Measurements from ENCODE around the gene CDH20. TPM values are rescaled to one million over a fixed set of nuclear protein-coding genes. Genes with fewer than 3 reads are reported as not detected.

Gene CDH20
- total and polyA plus RNA-seq, 2 donors from 2014 or later: 0.16 to 0.30 TPM

DNA sequence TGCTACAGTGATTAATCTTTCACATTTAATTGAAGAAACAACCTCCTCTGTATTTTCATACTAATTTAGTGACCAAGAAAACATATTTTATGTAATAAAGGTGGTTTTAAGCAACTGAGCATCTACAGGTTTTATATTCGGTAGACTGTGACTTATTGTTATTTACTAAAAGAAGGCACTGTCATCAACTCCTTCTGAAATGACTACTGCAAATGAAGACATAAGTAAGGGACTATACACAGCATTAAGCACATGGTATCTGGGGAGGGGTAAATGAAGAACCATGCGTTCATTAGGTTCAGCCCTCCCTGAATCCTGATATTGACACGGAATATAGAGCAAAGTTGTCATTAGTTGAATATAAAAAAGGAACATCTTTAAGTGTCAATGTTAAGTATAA, 4.3 kb downstream of the CDH20 start:
- H3K27me3 ChIP-seq (ENCODE audit: control insufficient read depth, insufficient read depth, low read length): no peaks in the 10 kb centered on the region
- no peak overlapping the region for H3K27ac ChIP-seq (ENCODE audit: low read depth in 2 of 2, low read length in 2 of 2)
- no peak for FAIRE-seq
- intact Hi-C loops (cut with DNase I): no loop called here
- DNase-seq: no peak
- H3K36me3 ChIP-seq (ENCODE audit: control insufficient read depth in 2 of 3, insufficient read depth in 3 of 3, low read length in 3 of 3): no peaks in the 10 kb centered on the region
- TF ChIP-seq, protein P1, sequence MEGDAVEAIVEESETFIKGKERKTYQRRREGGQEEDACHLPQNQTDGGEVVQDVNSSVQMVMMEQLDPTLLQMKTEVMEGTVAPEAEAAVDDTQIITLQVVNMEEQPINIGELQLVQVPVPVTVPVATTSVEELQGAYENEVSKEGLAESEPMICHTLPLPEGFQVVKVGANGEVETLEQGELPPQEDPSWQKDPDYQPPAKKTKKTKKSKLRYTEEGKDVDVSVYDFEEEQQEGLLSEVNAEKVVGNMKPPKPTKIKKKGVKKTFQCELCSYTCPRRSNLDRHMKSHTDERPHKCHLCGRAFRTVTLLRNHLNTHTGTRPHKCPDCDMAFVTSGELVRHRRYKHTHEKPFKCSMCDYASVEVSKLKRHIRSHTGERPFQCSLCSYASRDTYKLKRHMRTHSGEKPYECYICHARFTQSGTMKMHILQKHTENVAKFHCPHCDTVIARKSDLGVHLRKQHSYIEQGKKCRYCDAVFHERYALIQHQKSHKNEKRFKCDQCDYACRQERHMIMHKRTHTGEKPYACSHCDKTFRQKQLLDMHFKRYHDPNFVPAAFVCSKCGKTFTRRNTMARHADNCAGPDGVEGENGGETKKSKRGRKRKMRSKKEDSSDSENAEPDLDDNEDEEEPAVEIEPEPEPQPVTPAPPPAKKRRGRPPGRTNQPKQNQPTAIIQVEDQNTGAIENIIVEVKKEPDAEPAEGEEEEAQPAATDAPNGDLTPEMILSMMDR (IDR thresholded peaks at IDR 0.05; ENCODE audit: borderline replicate concordance, extremely low read depth, insufficient read depth): no peak
- H3K4me3 ChIP-seq (ENCODE audit: low read length in 3 of 3): no peak overlapping the region
- no peak overlapping the region for H3K9ac ChIP-seq (ENCODE audit: low read length in 3 of 3)
- H3K4me1 ChIP-seq (ENCODE audit: control insufficient read depth in 2 of 3, insufficient read depth in 2 of 3, low read depth in 1 of 3, low read length in 3 of 3): no peaks in the 10 kb centered on the region
- no peaks in the 10 kb centered on the region for H3K9me3 ChIP-seq (ENCODE audit: control insufficient read depth in 2 of 3, insufficient read depth in 1 of 3, low read length in 3 of 3)

DNA sequence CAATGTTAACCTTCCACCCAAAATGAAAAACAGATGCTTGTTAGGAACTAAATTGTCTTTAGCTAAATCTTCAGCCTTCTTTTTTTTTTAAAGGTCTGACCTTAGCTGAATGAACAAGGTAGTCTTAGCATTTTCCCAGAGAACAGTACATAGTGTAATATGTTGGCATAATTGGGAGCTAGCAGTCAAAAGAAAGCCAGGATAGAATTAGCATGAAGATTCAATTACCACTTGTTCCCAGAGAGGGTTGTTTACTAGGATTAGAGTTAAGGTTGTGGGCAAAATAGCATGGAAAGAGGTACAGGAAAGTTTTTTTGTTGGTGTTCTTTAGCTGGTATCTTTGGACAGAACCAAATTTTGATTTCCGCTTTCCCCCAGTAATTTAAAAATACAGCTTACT, 6.9 kb downstream of the CDH20 start:
- H3K27ac ChIP-seq (ENCODE audit: low read depth in 2 of 2, low read length in 2 of 2): no peak overlapping the region
- FAIRE-seq (no peak), DNase-seq (no peak)
- intact Hi-C loops (cut with DNase I): no loop called here
- no peaks in the 10 kb centered on the region for H3K27me3 ChIP-seq (ENCODE audit: control insufficient read depth, insufficient read depth, low read length)
- H3K9me3 ChIP-seq (ENCODE audit: control insufficient read depth in 2 of 3, insufficient read depth in 1 of 3, low read length in 3 of 3): no peaks in the 10 kb centered on the region
- H3K4me1 ChIP-seq (ENCODE audit: control insufficient read depth in 2 of 3, insufficient read depth in 2 of 3, low read depth in 1 of 3, low read length in 3 of 3): no peaks in the 10 kb centered on the region
- H3K9ac ChIP-seq (ENCODE audit: low read length in 3 of 3): no peak overlapping the region
- H3K36me3 ChIP-seq (ENCODE audit: control insufficient read depth in 2 of 3, insufficient read depth in 3 of 3, low read length in 3 of 3): no peaks in the 10 kb centered on the region
- no peak overlapping the region for H3K4me3 ChIP-seq (ENCODE audit: low read length in 3 of 3)
- TF ChIP-seq, protein P1 (IDR thresholded peaks at IDR 0.05; ENCODE audit: borderline replicate concordance, extremely low read depth, insufficient read depth): no peak

DNA sequence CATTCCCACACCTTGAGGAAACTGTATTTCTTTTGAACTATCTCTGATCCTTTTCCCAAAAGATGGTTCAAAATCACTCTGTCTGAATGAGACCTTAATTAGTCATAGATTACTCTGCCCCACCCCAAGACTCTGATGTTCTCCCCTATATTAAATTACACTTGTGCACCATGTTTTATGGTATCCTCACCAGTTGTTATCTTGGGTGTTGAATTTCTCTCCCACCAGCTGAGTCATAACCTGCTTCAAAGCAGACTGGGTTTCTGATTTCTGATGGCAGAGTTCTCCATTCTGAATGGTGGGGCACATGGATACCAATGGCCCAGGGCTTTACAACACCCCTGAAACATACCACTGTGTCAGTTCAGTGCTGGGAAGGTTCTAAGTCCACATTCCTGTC, 15.0 kb downstream of the CDH20 start:
- no peak overlapping the region for H3K9ac ChIP-seq (ENCODE audit: low read length in 3 of 3)
- intact Hi-C loops (cut with DNase I): no loop called here
- no peaks in the 10 kb centered on the region for H3K4me1 ChIP-seq (ENCODE audit: control insufficient read depth in 2 of 3, insufficient read depth in 2 of 3, low read depth in 1 of 3, low read length in 3 of 3)
- H3K36me3 ChIP-seq (ENCODE audit: control insufficient read depth in 2 of 3, insufficient read depth in 3 of 3, low read length in 3 of 3): no peaks in the 10 kb centered on the region
- no peak for FAIRE-seq
- no peak overlapping the region for H3K4me3 ChIP-seq (ENCODE audit: low read length in 3 of 3)
- no peak for DNase-seq
- H3K9me3 ChIP-seq (ENCODE audit: control insufficient read depth in 2 of 3, insufficient read depth in 1 of 3, low read length in 3 of 3): no peaks in the 10 kb centered on the region
- no peaks in the 10 kb centered on the region for H3K27me3 ChIP-seq (ENCODE audit: control insufficient read depth, insufficient read depth, low read length)
- no peak overlapping the region for H3K27ac ChIP-seq (ENCODE audit: low read depth in 2 of 2, low read length in 2 of 2)
- TF ChIP-seq, protein P1 (IDR thresholded peaks at IDR 0.05; ENCODE audit: borderline replicate concordance, extremely low read depth, insufficient read depth): no peak

DNA sequence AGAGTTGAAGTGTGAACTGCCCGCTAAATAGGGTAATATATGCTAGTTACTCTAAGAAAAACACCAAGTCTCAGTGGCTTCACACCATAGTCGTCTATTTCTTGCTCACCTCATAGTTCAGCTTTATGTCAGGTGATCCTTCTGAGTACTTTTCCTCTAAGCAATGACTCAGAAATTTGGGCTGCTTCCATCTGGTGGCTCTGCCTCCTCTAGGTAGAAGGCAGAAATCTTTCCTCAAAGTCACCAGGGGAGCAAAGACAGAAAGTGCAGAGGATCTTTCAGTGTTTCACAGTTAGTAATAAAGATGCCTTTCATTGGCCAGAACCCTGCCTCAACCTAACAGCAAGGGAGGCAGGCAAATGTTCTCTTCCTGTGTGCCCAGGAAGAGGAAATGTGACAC, 17.3 kb downstream of the CDH20 start:
- DNase-seq (no peak), FAIRE-seq (no peak)
- intact Hi-C loops (cut with DNase I): no loop called here
- Histone ChIP-seq H3K9ac (ENCODE audit: low read length in 3 of 3) (no peak overlapping the region), H3K4me1 (ENCODE audit: control insufficient read depth in 2 of 3, insufficient read depth in 2 of 3, low read depth in 1 of 3, low read length in 3 of 3) (no peaks in the 10 kb centered on the region), H3K9me3 (ENCODE audit: control insufficient read depth in 2 of 3, insufficient read depth in 1 of 3, low read length in 3 of 3) (no peaks in the 10 kb centered on the region), H3K36me3 (ENCODE audit: control insufficient read depth in 2 of 3, insufficient read depth in 3 of 3, low read length in 3 of 3) (no peaks in the 10 kb centered on the region), H3K27ac (ENCODE audit: low read depth in 2 of 2, low read length in 2 of 2) (no peak overlapping the region), H3K4me3 (ENCODE audit: low read length in 3 of 3) (no peak overlapping the region), H3K27me3 (ENCODE audit: control insufficient read depth, insufficient read depth, low read length) (no peaks in the 10 kb centered on the region)
- TF ChIP-seq, protein P1 (IDR thresholded peaks at IDR 0.05; ENCODE audit: borderline replicate concordance, extremely low read depth, insufficient read depth): no peak
